GM18909 (cell line): ENCODE results near the gene XPO5.
"Not testable (repeated sequence)": the region's sequence is repeated elsewhere in the genome, so short reads cannot be mapped to it uniquely, and the experiment has no call there.

Experiments
- ATAC-seq: cut with Tn5 transposase; IDR thresholded peaks from one replicate; pipeline ENCODE4 v1.9.1; 2021; ENCODE audit warnings: mild to moderate bottlenecking; ENCODE audit not compliant: unreplicated experiment, poor library complexity

The XPO5 gene

GRCh38 chr6:43500921-43501320 lies 74.9 kb downstream of the XPO5 start:
- ATAC-seq = no peak

- ATAC-seq = no peak
Observed at GRCh38 chr6:43499028-43499815, 76.6 kb downstream of the XPO5 start.

GRCh38 chr6:43498291-43498690 lies 77.5 kb downstream of the XPO5 start:
- not testable (repeated sequence) for ATAC-seq

GRCh38 chr6:43497689-43498088 lies 78.1 kb downstream of the XPO5 start:
- ATAC-seq = no peak

- ATAC-seq = no peak
Observed at GRCh38 chr6:43497129-43497396, 78.8 kb downstream of the XPO5 start.

GRCh38 chr6:43496370-43497128 lies 79.3 kb downstream of the XPO5 start:
- no peak for ATAC-seq

GRCh38 chr6:43495409-43495941 lies 80.4 kb downstream of the XPO5 start:
- no peak for ATAC-seq

- ATAC-seq = no peak
Observed at GRCh38 chr6:43494766-43495165, 81.1 kb downstream of the XPO5 start.

- ATAC-seq = no peak
Observed at GRCh38 chr6:43494321-43494720, 81.5 kb downstream of the XPO5 start.

GRCh38 chr6:43493833-43494232 lies 82.0 kb downstream of the XPO5 start:
- ATAC-seq = no peak

GRCh38 chr6:43493230-43493629 lies 82.6 kb downstream of the XPO5 start:
- no peak for ATAC-seq

- ATAC-seq = no peak
Observed at GRCh38 chr6:43492673-43493072, 83.2 kb downstream of the XPO5 start.

- no peak for ATAC-seq
Observed at GRCh38 chr6:43491750-43492661, 83.8 kb downstream of the XPO5 start.

GRCh38 chr6:43490523-43490939 lies 85.3 kb downstream of the XPO5 start:
- ATAC-seq = no peak

- ATAC-seq = no peak
Observed at GRCh38 chr6:43489277-43490072, 86.4 kb downstream of the XPO5 start.

GRCh38 chr6:43488667-43489276 lies 87.1 kb downstream of the XPO5 start:
- ATAC-seq = no peak

- no peak for ATAC-seq
Observed at GRCh38 chr6:43481591-43482236, 94.1 kb downstream of the XPO5 start.

- ATAC-seq = no peak
Observed at GRCh38 chr6:43481075-43481474, 94.8 kb downstream of the XPO5 start.

GRCh38 chr6:43478008-43478372 lies 97.8 kb downstream of the XPO5 start:
- ATAC-seq = no peak
